ENCODE results near the gene KMT2C. TPM values are rescaled to one million over a fixed set of nuclear protein-coding genes. Genes with fewer than 3 reads are reported as not detected.

The KMT2C gene
- total RNA-seq, 1 experiment from 2014 or later, result 8.5 TPM

DNA sequence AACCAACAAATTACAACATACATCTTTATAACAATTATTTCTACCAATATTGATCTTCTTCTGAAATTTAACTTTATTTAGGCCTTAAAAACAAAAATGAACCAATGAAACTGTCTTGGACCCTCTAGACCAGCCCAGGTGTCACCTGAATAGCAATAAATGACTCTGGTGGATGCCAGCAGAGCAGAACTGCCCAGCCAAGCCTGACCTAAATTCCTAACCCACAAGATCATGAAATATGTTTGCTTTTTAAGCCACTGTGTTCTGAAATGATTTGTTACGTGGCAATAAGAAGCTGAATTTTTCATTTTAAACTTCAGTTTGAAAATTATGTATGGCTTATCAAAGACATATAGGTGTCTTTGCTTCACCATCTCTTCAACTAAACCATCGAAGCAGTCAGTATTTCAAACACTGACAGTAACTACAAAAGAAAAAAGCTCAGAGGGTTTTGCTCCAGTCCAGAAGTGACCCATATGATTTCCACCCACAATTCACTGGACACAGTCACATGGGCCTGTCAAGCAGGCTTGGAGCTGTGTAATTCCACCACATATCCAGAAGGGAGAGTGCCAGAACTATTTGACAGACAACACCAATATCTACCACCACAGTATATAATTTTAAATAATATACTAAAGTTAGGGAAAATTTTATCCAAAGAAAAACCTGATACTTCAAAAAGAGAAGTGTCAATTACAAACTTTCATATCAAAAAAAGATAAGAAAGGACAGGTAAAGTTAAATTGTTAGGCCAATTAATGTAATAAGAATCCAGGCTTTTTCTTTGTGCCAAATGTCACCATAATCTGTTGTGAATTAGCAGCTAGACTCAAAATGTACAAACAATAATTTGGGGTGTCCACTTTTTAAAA, 94.5 kb downstream of the KMT2C start:
- peak; percentile 24 for DNase-seq

DNA sequence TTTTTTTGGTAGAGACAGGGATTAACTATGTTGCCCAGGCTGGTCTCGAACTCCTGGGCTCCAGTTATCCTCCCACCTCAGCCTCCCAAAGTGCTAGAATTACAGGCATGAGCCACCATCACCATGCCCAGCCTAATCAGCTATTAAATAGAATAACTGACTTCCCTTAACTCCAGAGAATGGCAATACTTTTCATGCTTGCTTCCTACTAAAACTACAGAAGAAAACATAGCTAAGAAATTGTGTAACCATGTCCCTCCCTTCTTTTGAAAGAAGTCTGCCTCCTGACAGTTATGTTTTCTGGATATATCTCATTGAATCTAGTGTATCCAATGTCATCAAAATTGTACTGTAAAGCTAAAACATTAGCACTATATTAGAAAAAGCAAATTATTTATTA, 95.6 kb downstream of the KMT2C start:
- no peaks in the 10 kb centered on the region for H3K36me3 ChIP-seq (replicated peaks; ENCODE audit: control insufficient read depth, insufficient read depth, low read length)
- DNase-seq, result no peak
- H3K27me3 ChIP-seq (ENCODE audit: control insufficient read depth, insufficient read depth, low read length), result no peaks in the 10 kb centered on the region
- H3K4me3 ChIP-seq (ENCODE audit: insufficient read depth, low read depth, low read length), result no peak overlapping the region

More for the DNA sequence above, 94.5 kb downstream of the KMT2C start:
- no peaks in the 10 kb centered on the region for H3K36me3 ChIP-seq (replicated peaks; ENCODE audit: control insufficient read depth, insufficient read depth, low read length)
- no peaks in the 10 kb centered on the region for H3K27me3 ChIP-seq (ENCODE audit: control insufficient read depth, insufficient read depth, low read length)
- H3K4me3 ChIP-seq (ENCODE audit: insufficient read depth, low read depth, low read length), result no peak overlapping the region

DNA sequence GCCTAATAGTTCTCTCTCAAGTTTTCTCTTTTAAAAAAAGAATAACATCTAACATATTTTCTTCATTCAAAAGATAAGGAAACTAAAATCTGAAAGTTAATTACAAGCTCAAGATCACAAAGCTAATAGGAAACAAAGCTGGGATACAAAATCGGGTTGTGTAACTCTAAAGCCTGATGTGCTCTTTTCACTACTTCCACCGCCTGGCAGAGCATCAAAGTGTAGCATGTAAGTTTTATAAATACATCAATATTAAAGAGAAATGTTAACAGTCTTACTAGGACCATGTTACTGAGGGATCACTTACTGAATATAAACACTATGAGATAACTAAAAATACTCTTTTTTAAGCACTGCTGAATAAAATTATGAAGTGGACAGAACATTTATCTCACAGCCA, 97.2 kb downstream of the KMT2C start:
- DNase-seq, result no peak
- Histone ChIP-seq H3K4me3 (ENCODE audit: insufficient read depth, low read depth, low read length) (no peak overlapping the region), H3K36me3 (replicated peaks; ENCODE audit: control insufficient read depth, insufficient read depth, low read length) (no peaks in the 10 kb centered on the region), H3K27me3 (ENCODE audit: control insufficient read depth, insufficient read depth, low read length) (no peaks in the 10 kb centered on the region)

DNA sequence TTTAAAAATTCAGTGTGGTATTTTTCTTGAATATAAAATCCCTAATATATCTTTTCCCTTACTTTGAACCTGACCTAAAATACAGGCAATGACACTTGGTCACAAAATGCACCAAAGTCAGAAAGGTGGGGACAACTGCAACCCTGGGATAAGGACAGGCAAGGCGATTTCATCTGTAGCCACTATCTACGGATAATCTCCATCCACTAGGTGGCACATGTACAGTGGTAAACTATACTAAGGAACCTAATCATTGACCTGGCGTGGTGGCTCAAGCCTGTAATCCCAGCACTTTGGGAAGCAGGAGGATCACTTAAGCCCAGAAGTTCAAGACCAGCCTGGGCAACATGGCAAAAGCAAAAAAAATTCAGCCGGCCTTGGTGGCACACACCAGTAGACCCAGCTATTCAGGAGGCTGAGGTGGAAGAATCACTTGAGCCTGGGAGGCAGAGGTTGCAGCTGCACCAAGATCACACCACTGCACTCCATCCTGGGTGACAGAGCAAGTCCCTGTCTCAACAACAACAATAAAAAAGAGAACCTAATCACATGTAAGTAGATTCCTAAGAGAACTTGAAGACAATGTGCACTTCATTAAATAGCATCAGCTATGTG, 98.9 kb downstream of the KMT2C start:
- Histone ChIP-seq H3K4me3 (ENCODE audit: insufficient read depth, low read depth, low read length) (no peak overlapping the region), H3K27me3 (ENCODE audit: control insufficient read depth, insufficient read depth, low read length) (no peaks in the 10 kb centered on the region), H3K36me3 (replicated peaks; ENCODE audit: control insufficient read depth, insufficient read depth, low read length) (no peaks in the 10 kb centered on the region)
- peak; percentile 44 for DNase-seq

DNA sequence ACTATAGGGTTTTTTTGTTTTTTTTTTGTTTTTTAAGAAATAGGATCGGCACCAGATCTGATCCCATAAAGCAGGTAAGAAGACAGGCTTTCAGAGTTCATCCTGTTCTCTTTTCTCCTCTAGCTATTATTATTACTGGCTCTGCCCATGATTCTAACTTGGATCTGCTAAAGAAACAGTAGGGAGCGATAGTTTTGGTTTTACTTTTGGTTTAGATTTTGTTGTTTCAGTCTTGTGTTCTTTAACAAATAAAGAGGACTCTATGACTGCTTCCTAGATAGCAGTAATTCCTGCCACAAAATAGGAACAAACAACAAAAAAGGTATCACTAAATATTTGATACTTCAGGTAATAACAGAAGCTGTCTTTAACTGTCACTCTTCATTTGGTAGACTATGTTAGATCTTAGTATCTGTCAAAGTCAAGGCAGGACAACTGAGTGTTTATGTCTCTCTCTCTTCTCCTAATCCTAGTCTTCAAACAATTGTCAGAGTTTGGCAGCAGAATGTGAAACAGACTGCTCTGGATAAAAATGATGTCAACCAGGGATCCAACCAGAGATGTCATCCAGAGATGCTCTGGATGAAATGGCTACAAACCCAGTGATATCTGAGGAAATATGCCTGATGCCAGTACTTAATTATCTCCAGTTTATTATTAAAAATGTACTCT, 99.8 kb downstream of the KMT2C start:
- Histone ChIP-seq H3K4me3 (ENCODE audit: insufficient read depth, low read depth, low read length) (no peak overlapping the region), H3K36me3 (replicated peaks; ENCODE audit: control insufficient read depth, insufficient read depth, low read length) (no peaks in the 10 kb centered on the region), H3K27me3 (ENCODE audit: control insufficient read depth, insufficient read depth, low read length) (no peaks in the 10 kb centered on the region)
- no peak for DNase-seq

DNA sequence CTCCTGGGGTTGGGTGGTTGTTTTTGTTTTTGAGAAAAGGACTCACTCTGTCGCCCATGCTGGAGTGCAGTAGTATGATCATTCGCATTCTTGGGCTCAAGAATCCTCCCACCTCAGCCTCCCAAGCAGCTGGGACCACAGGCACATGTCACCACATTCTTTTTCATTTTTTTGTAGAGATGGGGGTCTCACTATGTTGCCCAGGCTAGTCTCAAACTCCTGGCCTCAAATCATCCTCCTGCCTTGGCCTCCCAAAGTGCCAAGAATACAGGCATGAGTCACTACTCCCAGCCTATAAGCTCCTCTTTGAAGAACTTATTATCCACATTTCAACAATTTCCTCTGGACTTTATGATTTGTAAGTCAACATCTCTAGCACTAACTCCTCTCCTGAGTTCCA, 102.7 kb downstream of the KMT2C start:
- no peak for DNase-seq
- no peaks in the 10 kb centered on the region for H3K27me3 ChIP-seq (ENCODE audit: control insufficient read depth, insufficient read depth, low read length)
- H3K36me3 ChIP-seq (replicated peaks; ENCODE audit: control insufficient read depth, insufficient read depth, low read length), result no peaks in the 10 kb centered on the region; the same call in 1 of the 2 replicates

DNA sequence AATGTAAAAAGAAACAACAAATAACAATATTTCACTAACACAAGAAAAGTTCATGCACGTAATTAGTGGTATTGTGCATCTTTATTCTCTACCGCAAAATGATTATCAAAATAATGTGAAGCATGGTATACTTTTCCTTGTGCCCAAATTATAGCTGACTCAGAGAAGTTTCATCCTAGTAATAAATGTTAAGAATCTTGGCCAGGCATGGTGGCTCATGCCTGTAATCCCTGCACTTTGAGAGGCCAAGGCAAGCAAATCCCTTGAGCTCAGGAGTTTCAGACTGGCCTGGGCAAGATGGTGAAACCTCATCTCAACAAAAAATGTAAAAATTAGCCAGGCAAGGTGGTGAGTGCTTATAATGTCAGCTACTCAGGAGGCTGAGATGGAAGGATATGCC, 105.0 kb downstream of the KMT2C start:
- no peaks in the 10 kb centered on the region for H3K27me3 ChIP-seq (ENCODE audit: control insufficient read depth, insufficient read depth, low read length)
- H3K4me3 ChIP-seq (ENCODE audit: insufficient read depth, low read depth, low read length), result no peak overlapping the region
- no peaks in the 10 kb centered on the region; the same call in 1 of the 2 replicates for H3K36me3 ChIP-seq (replicated peaks; ENCODE audit: control insufficient read depth, insufficient read depth, low read length)
- no peak for DNase-seq

More for the DNA sequence above, 102.7 kb downstream of the KMT2C start:
- no peak overlapping the region for H3K4me3 ChIP-seq (ENCODE audit: insufficient read depth, low read depth, low read length)

DNA sequence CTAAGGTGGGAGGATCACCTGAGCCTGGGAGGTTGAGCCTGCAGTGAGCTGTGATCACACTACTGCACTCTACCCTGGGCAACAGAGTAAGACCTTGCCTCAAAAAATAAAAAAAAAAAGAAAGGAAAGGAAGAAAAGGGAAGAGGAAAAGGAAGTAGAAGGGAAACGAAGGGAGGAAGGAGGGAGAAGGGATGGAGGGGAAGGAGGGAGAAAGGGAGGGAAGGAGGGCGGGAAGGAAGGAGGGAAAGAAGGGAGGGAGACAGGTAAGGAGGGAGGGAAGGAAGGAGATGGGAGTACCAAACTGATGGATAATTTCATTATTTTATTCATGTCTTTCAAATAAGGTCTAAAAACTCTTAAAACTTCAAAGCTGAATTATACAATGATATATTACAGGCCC, 106.3 kb downstream of the KMT2C start:
- no peaks in the 10 kb centered on the region for H3K27me3 ChIP-seq (ENCODE audit: control insufficient read depth, insufficient read depth, low read length)
- H3K36me3 ChIP-seq (replicated peaks; ENCODE audit: control insufficient read depth, insufficient read depth, low read length), result no peaks in the 10 kb centered on the region; the same call in 1 of the 2 replicates
- no peak overlapping the region for H3K4me3 ChIP-seq (ENCODE audit: insufficient read depth, low read depth, low read length)
- no peak for DNase-seq

DNA sequence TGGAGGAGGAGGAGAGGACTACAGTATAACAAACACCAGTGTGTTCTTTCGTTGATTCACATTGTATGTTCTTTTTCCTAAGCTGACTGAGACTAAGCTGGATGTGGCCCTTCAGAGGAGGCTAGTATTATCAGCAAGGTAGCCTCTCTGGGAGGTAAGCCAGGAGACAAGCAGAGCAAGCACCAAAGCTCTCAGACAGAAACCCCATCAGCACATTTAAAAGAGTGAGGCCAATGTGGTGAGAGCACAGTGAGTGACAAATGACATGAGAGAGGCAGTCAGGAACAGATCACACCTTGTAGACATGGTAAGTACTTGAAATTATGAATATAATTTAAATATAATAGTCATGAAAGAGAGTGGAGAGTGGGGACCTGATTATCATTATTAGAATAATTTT, 107.6 kb downstream of the KMT2C start:
- no peak overlapping the region for H3K4me3 ChIP-seq (ENCODE audit: insufficient read depth, low read depth, low read length)
- no peaks in the 10 kb centered on the region; the same call in 1 of the 2 replicates for H3K36me3 ChIP-seq (replicated peaks; ENCODE audit: control insufficient read depth, insufficient read depth, low read length)
- no peaks in the 10 kb centered on the region for H3K27me3 ChIP-seq (ENCODE audit: control insufficient read depth, insufficient read depth, low read length)
- no peak for DNase-seq

DNA sequence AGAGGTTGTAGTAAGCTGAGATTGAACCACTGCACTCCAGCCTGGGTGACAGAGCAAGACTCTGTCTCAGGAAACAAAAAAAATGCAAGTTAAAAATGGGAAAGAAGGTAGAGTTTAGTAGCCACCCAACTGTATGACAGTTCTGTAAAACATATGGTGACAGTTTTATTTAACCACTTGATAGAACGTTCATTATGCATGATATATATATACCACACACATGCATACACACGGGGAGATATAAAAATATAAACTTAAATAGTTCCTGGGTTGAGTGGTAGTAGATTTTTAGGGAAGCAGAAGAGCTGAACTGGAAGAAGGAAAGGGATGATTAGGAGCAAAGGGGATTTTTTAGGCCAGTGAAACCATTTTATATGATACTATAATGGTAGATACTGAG, 120.0 kb downstream of the KMT2C start:
- no peaks in the 10 kb centered on the region for H3K27me3 ChIP-seq (ENCODE audit: control insufficient read depth, insufficient read depth, low read length)
- no peaks in the 10 kb centered on the region for H3K36me3 ChIP-seq (replicated peaks; ENCODE audit: control insufficient read depth, insufficient read depth, low read length)
- DNase-seq, result no peak
- no peak overlapping the region for H3K4me3 ChIP-seq (ENCODE audit: insufficient read depth, low read depth, low read length)

DNA sequence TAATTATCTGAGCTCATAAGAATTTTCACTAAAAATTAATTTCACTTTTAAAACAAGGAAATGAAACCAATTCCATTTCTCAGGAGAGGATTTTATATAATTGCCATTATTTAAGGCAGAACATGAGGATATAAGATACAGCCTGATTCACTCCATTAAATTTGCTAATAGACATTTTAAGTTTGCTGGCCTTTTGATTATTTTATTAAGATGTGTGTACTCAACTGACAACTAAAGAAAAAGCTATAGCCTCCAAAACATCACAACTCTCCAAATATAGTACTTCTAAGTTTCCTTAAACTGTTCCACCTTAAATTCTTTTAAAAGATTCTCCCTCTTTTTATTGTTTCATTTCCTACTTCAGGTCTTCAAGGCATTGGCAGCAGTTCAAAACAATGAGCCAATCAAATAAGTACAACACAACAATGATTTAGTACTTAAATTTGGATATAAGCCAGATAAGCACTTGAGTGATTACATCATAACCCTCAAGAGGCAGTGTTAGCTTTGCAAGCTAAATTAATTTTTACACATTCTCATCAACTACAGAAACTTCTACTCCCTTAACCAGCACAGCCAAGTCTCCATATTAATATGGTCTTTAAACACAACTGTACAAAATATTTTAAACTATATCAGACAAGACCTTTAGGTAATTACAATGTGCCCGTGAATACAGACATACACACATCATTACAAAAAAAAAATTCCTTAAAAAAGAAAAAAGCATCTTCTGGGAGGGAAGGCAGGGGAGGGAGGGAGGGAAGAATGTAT, 121.8 kb downstream of the KMT2C start:
- no peak for DNase-seq
- no peaks in the 10 kb centered on the region for H3K27me3 ChIP-seq (ENCODE audit: control insufficient read depth, insufficient read depth, low read length)
- H3K4me3 ChIP-seq (ENCODE audit: insufficient read depth, low read depth, low read length), result no peak overlapping the region
- no peaks in the 10 kb centered on the region; the same call in 1 of the 2 replicates for H3K36me3 ChIP-seq (replicated peaks; ENCODE audit: control insufficient read depth, insufficient read depth, low read length)

DNA sequence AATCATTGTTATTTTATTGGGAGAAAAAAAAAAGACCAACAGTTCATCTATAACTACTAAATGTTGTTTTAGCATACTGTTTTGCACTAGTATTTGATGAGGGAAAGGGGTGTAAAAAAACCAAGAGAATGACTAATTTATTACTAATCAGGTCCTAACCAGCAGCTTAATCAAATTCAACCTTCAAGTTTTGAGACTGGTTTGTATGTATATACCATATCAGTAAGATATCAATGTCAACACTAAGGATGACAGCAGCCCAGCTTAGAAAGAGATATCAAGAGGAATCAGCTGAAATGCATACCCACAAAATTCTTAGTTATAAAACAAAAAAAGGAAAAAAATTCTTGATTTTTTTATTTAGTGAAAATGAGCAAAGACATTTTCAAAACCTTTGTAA, 122.6 kb downstream of the KMT2C start:
- DNase-seq, result no peak
- H3K36me3 ChIP-seq (replicated peaks; ENCODE audit: control insufficient read depth, insufficient read depth, low read length), result no peaks in the 10 kb centered on the region; the same call in 1 of the 2 replicates
- no peak overlapping the region for H3K4me3 ChIP-seq (ENCODE audit: insufficient read depth, low read depth, low read length)
- no peaks in the 10 kb centered on the region for H3K27me3 ChIP-seq (ENCODE audit: control insufficient read depth, insufficient read depth, low read length)

DNA sequence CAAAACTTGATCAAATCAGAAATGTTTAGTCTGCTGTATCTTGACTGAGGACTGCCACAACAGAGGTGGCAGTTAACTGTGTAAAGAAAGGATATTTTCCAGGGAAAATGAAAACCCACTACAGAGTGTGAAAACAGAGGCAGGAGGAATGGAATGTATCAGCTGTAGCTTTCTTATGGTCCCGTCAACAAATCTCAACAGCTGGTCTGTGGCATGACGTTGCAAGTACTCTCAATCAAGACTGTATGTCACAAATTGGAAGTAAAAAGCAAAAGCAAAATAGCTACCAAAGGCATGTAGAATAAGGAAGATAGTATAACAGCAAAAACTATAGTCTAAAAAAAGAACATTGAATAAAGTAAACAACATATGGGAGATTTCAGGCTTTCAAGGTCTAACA, 123.5 kb downstream of the KMT2C start:
- no peak for DNase-seq
- no peak overlapping the region for H3K4me3 ChIP-seq (ENCODE audit: insufficient read depth, low read depth, low read length)
- H3K36me3 ChIP-seq (replicated peaks; ENCODE audit: control insufficient read depth, insufficient read depth, low read length), result no peaks in the 10 kb centered on the region; the same call in 1 of the 2 replicates
- H3K27me3 ChIP-seq (ENCODE audit: control insufficient read depth, insufficient read depth, low read length), result no peaks in the 10 kb centered on the region

DNA sequence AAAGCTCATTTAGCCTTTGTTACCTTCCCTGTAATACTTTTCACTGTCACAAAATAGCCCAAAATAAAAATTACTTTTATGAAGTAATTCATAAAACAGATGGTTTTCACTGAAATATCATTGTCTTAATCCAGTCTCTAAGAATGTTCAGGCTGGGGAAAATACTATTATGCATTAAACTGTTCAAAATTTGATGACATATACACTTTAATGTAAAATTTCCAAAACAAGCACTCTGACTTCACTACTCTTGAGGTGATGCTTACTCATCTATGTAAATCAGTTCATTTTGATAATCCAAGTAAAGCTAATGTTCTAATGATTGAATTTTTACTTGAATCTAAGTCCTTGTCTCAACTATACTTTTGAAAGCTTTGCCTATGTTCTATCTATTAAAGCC, 127.9 kb downstream of the KMT2C start:
- H3K4me3 ChIP-seq (ENCODE audit: insufficient read depth, low read depth, low read length), result no peak overlapping the region
- no peaks in the 10 kb centered on the region for H3K27me3 ChIP-seq (ENCODE audit: control insufficient read depth, insufficient read depth, low read length)
- DNase-seq, result no peak
- H3K36me3 ChIP-seq (replicated peaks; ENCODE audit: control insufficient read depth, insufficient read depth, low read length), result no peaks in the 10 kb centered on the region; the same call in 1 of the 2 replicates
